ENCODE data around the gene COL18A1.

Gene COL18A1

DNA sequence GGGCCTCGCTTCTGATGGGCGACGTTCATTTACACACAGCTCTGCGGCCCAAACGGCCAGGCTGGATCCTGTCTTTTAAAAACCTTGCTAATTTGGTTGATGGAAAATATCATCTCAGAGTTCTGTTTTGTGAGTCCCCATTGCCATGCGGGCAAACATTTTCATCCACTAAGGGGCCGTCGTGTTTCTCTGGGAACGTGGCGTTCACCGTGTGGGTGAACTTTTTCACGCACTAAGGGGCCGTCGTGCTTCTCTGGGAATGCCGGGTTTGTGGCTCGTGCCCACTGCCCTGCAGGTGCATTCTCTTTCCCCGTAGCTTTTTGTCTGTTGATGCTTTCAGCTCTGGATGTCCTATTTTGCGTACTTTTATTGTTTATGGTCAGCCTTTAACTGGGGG lies 6.8 kb downstream of the COL18A1 start:
- Histone ChIP-seq H4K20me1 (ENCODE audit: insufficient read depth, low read length) (peaks cover 4% of the 10 kb centered on the region; the same call in 1 of the 2 replicates), H3K27me3 (ENCODE audit: insufficient read depth, low read length, poor library complexity) (no peaks in the 10 kb centered on the region), H3K9ac (ENCODE audit: low read depth, low read length) (no peak overlapping the region), H2AFZ (ENCODE audit: low read depth, low read length) (no peak overlapping the region), H3K27ac (ENCODE audit: low read length) (no peak overlapping the region), H3K4me3 (ENCODE audit: low read depth in 1 of 2, low read length in 2 of 2) (no peak overlapping the region), H3K36me3 (ENCODE audit: insufficient read depth, low read length) (no peaks in the 10 kb centered on the region), H3K4me2 (ENCODE audit: insufficient read depth, low read length) (no peak overlapping the region), H3K4me1 (ENCODE audit: insufficient read depth, low read length) (no peaks in the 10 kb centered on the region), H3K79me2 (ENCODE audit: insufficient read depth, low read length) (no peaks in the 10 kb centered on the region), H3K9me3 (ENCODE audit: insufficient read depth, low read length, severe bottlenecking) (no peaks in the 10 kb centered on the region)
- DNase-seq (no peak), ATAC-seq (ENCODE audit: insufficient read depth, low read depth) (no peak)
- TF ChIP-seq, protein P1, sequence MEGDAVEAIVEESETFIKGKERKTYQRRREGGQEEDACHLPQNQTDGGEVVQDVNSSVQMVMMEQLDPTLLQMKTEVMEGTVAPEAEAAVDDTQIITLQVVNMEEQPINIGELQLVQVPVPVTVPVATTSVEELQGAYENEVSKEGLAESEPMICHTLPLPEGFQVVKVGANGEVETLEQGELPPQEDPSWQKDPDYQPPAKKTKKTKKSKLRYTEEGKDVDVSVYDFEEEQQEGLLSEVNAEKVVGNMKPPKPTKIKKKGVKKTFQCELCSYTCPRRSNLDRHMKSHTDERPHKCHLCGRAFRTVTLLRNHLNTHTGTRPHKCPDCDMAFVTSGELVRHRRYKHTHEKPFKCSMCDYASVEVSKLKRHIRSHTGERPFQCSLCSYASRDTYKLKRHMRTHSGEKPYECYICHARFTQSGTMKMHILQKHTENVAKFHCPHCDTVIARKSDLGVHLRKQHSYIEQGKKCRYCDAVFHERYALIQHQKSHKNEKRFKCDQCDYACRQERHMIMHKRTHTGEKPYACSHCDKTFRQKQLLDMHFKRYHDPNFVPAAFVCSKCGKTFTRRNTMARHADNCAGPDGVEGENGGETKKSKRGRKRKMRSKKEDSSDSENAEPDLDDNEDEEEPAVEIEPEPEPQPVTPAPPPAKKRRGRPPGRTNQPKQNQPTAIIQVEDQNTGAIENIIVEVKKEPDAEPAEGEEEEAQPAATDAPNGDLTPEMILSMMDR (IDR thresholded peaks at IDR 0.05; ENCODE audit: borderline replicate concordance, extremely low read depth, low read length, poor library complexity, severe bottlenecking) = no peak
- no peak for TF ChIP-seq EZH2 (IDR thresholded peaks at IDR 0.05; ENCODE audit: borderline replicate concordance, low read depth, low read length, severe bottlenecking)

DNA sequence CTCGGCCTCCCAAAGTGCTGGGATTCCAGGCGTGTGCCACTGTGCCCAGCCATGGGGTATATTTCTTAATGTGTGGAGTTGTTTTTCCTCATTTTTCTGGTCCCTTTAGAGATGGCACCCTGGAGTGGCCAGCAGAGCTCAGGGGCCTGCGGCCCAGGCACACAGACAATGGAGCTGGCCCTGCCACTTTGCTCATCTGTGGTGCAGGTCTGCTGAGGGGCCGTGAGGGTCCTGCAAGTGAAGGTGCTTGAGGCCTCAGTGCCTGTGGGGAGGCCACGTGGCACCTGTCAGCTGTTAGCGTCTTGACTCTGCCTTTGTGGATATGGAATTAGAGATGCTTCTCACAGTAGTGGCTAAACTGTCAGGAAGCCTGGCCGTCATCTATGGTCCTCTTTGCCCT lies 7.5 kb downstream of the COL18A1 start:
- H3K9ac ChIP-seq (ENCODE audit: low read depth, low read length) = no peak overlapping the region
- no peak overlapping the region for H3K4me3 ChIP-seq (ENCODE audit: low read depth in 1 of 2, low read length in 2 of 2)
- no peak overlapping the region for H2AFZ ChIP-seq (ENCODE audit: low read depth, low read length)
- H3K4me2 ChIP-seq (ENCODE audit: insufficient read depth, low read length) = no peak overlapping the region
- H3K4me1 ChIP-seq (ENCODE audit: insufficient read depth, low read length) = no peaks in the 10 kb centered on the region
- no peaks in the 10 kb centered on the region for H3K36me3 ChIP-seq (ENCODE audit: insufficient read depth, low read length)
- no peak overlapping the region for H3K27ac ChIP-seq (ENCODE audit: low read length)
- H3K9me3 ChIP-seq (ENCODE audit: insufficient read depth, low read length, severe bottlenecking) = no peaks in the 10 kb centered on the region
- no peak for DNase-seq
- no peaks in the 10 kb centered on the region for H3K79me2 ChIP-seq (ENCODE audit: insufficient read depth, low read length)
- H4K20me1 ChIP-seq (ENCODE audit: insufficient read depth, low read length) = peaks cover 2% of the 10 kb centered on the region; the same call in 1 of the 2 replicates
- TF ChIP-seq, protein P1 (IDR thresholded peaks at IDR 0.05; ENCODE audit: borderline replicate concordance, extremely low read depth, low read length, poor library complexity, severe bottlenecking) = no peak
- TF ChIP-seq EZH2 (IDR thresholded peaks at IDR 0.05; ENCODE audit: borderline replicate concordance, low read depth, low read length, severe bottlenecking) = no peak
- no peaks in the 10 kb centered on the region for H3K27me3 ChIP-seq (ENCODE audit: insufficient read depth, low read length, poor library complexity)
- no peak for ATAC-seq (ENCODE audit: insufficient read depth, low read depth)

DNA sequence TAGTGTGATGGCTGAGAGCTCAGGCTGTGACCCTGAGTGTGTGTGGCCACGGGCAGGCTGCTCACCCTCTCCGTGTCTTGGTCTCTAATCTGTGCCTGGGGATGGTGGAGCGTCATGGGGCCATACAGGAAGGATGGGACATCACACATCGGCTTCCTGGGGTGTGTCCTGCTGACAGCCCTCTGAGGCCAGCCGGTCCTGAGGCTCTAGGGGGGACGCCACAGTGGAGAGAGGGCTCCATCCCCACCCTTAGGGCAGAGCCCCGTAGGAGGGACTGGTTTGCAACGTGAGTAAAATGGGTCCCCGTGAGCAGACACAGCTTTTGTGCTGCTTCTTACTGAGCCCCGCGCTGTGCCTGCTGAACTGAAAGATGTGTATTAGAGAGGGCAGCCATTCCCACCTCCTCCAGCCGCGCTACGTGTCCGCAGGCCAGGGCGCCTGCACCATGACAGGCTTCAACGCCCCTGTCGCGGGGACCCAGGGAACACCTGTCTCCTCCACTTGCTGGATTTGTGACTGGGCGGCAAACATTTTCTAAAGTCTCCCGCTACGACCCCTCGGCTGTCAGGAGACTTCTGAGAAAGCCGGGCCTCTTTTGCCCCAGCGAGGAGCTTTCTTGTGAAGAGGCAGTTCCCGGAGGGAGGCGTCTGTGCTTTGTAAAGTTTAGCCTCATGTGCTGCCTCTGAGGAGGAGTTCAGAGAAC lies 8.1 kb downstream of the COL18A1 start:
- Histone ChIP-seq H3K9ac (ENCODE audit: low read depth, low read length) (no peak overlapping the region), H2AFZ (ENCODE audit: low read depth, low read length) (no peak overlapping the region), H3K4me2 (ENCODE audit: insufficient read depth, low read length) (no peak overlapping the region), H3K4me3 (ENCODE audit: low read depth in 1 of 2, low read length in 2 of 2) (no peak overlapping the region), H3K27ac (ENCODE audit: low read length) (no peak overlapping the region), H4K20me1 (ENCODE audit: insufficient read depth, low read length) (no peaks in the 10 kb centered on the region; the same call in 1 of the 2 replicates), H3K4me1 (ENCODE audit: insufficient read depth, low read length) (no peaks in the 10 kb centered on the region), H3K27me3 (ENCODE audit: insufficient read depth, low read length, poor library complexity) (no peaks in the 10 kb centered on the region), H3K79me2 (ENCODE audit: insufficient read depth, low read length) (no peaks in the 10 kb centered on the region), H3K36me3 (ENCODE audit: insufficient read depth, low read length) (no peaks in the 10 kb centered on the region), H3K9me3 (ENCODE audit: insufficient read depth, low read length, severe bottlenecking) (no peaks in the 10 kb centered on the region)
- DNase-seq (no peak), ATAC-seq (ENCODE audit: insufficient read depth, low read depth) (no peak)
- TF ChIP-seq, protein P1 (IDR thresholded peaks at IDR 0.05; ENCODE audit: borderline replicate concordance, extremely low read depth, low read length, poor library complexity, severe bottlenecking) = no peak
- TF ChIP-seq EZH2 (IDR thresholded peaks at IDR 0.05; ENCODE audit: borderline replicate concordance, low read depth, low read length, severe bottlenecking) = no peak
